SU-DHL-6 (cell line): ENCODE results near the gene FBXO44.

Source experiments
- H2AFZ ChIP-seq: fragments of 200-600 bp; sonication (generic); 2 replicates; pipeline ENCODE4 v1.6.1; 2014; ENCODE audit warnings: low read depth, mild to moderate bottlenecking, moderate library complexity, mixed read lengths, antibody characterized with exemption, low read length; ENCODE audit not compliant: severe bottlenecking
- H3F3A ChIP-seq: fragments of 200-600 bp; shearing (Covaris generic); 2 replicates; pipeline ENCODE4 v1.6.0; 2016; ENCODE audit warnings: antibody characterized with exemption, mild to moderate bottlenecking; ENCODE audit not compliant: insufficient read depth
- H3K27ac ChIP-seq: fragments of 200-600 bp; sonication (generic); 2 replicates; pipeline ENCODE4 v1.5.1; 2016; ENCODE audit warnings: low read depth, mild to moderate bottlenecking, low read length, moderate library complexity, mixed read lengths
- H3K27me3 ChIP-seq: fragments of 200-600 bp; sonication (generic), shearing (Covaris generic); 2 replicates; pipeline ENCODE4 v1.6.0; 2014; ENCODE audit warnings: mild to moderate bottlenecking, low read length
- H3K36me3 ChIP-seq: fragments of 200-600 bp; sonication (generic); 2 replicates; pipeline ENCODE4 v1.6.1; 2014; ENCODE audit warnings: mild to moderate bottlenecking, low read length, mixed read lengths
- H3K4me2 ChIP-seq: fragments of 300-600, 200-600 bp; shearing (Covaris generic), sonication (generic); 2 replicates; pipeline ENCODE4 v1.6.0; 2014; ENCODE audit warnings: low read length, low read depth, mild to moderate bottlenecking; ENCODE audit not compliant: poor library complexity, severe bottlenecking
- H3K4me3 ChIP-seq: fragments of 200-600 bp; sonication (generic); 2 replicates; pipeline ENCODE4 v1.5.1; 2014; ENCODE audit warnings: antibody characterized with exemption, low read length, mild to moderate bottlenecking, mixed read lengths; ENCODE audit not compliant: insufficient read depth, poor library complexity, severe bottlenecking
- H3K79me2 ChIP-seq: fragments of 200-600 bp; sonication (generic); 2 replicates; pipeline ENCODE4 v1.6.1; 2014; ENCODE audit warnings: mild to moderate bottlenecking, low read length, moderate library complexity; ENCODE audit not compliant: insufficient read depth
- H3K9ac ChIP-seq: fragments of 200-600 bp; sonication (generic); 2 replicates; pipeline ENCODE4 v1.7.0; 2014; ENCODE audit warnings: mild to moderate bottlenecking, low read length
- H3K9me2 ChIP-seq: fragments of 200-600 bp; sonication (generic); replicated peaks from 2 replicates; pipeline ENCODE4 v1.6.1; 2014; ENCODE audit warnings: low read length; ENCODE audit not compliant: insufficient read depth
- H3K9me3 ChIP-seq: fragments of 200-600 bp; sonication (generic); 2 replicates; pipeline ENCODE4 v1.6.1; 2014; ENCODE audit warnings: low read length, mixed read lengths; ENCODE audit not compliant: insufficient read depth
- H4K20me1 ChIP-seq: fragments of 200-600 bp; sonication (generic); 2 replicates; pipeline ENCODE4 v1.6.1; 2014; ENCODE audit warnings: low read depth, mild to moderate bottlenecking, antibody characterized with exemption, low read length, moderate library complexity, mixed read lengths
- EZH2phosphoT487 ChIP-seq: fragments of 200-600 bp; sonication (generic), shearing (Covaris generic); conservative IDR thresholded peaks from 2 replicates; pipeline ENCODE4 v1.6.1; 2018; ENCODE audit warnings: mild to moderate bottlenecking, antibody characterized with exemption, low read length, moderate library complexity, mixed read lengths
- TF ChIP-seq, protein P1 (sequence below): fragments of 200-600 bp; sonication (generic); IDR thresholded peaks from one replicate; pipeline ENCODE4 v1.5.1; 2017; ENCODE audit warnings: antibody characterized with exemption, mild to moderate bottlenecking, low read length, moderate library complexity; ENCODE audit not compliant: insufficient read depth, poor library complexity, severe bottlenecking

The FBXO44 gene

DNA sequence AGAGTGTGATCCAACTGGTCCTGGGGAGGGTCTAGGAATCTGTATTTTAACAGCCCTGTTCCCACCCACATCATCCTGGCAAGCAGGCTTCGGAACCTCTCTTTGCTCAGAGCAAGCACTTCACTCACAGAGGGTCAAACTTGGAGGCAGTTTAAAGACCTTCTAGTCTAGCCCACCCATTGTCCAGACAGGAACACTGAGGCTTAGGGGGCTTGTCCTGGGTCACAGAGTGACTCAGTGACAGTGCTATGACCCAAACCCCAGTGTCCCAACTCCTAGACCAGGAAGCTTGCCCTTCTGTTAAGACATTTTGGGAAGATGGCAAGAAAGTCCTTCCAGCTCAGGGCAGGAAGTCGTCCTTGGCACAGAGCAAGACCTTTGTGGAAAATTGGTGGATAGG, 36.9 kb upstream of the FBXO44 start:
- TF ChIP-seq EZH2phosphoT487, result no peak
- TF ChIP-seq, protein P1, sequence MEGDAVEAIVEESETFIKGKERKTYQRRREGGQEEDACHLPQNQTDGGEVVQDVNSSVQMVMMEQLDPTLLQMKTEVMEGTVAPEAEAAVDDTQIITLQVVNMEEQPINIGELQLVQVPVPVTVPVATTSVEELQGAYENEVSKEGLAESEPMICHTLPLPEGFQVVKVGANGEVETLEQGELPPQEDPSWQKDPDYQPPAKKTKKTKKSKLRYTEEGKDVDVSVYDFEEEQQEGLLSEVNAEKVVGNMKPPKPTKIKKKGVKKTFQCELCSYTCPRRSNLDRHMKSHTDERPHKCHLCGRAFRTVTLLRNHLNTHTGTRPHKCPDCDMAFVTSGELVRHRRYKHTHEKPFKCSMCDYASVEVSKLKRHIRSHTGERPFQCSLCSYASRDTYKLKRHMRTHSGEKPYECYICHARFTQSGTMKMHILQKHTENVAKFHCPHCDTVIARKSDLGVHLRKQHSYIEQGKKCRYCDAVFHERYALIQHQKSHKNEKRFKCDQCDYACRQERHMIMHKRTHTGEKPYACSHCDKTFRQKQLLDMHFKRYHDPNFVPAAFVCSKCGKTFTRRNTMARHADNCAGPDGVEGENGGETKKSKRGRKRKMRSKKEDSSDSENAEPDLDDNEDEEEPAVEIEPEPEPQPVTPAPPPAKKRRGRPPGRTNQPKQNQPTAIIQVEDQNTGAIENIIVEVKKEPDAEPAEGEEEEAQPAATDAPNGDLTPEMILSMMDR, result no peak
- H3K9ac ChIP-seq, result no peak overlapping the region
- no peak overlapping the region for H3K4me2 ChIP-seq
- H3K9me3 ChIP-seq, result no peaks in the 10 kb centered on the region; the same call in 1 of the 2 replicates
- no peaks in the 10 kb centered on the region for H4K20me1 ChIP-seq
- no peak overlapping the region for H3K4me3 ChIP-seq
- H3K9me2 ChIP-seq, result no peaks in the 10 kb centered on the region
- H3K27me3 ChIP-seq, result 0 out of 2 replicates have a peak, but pooled peaks cover 3% of the 10 kb centered on the region
- H3K27ac ChIP-seq, result no peak overlapping the region
- H3K79me2 ChIP-seq, result no peaks in the 10 kb centered on the region
- no peaks in the 10 kb centered on the region for H3K36me3 ChIP-seq
- no peaks in the 10 kb centered on the region for H3F3A ChIP-seq
- no peak overlapping the region for H2AFZ ChIP-seq

DNA sequence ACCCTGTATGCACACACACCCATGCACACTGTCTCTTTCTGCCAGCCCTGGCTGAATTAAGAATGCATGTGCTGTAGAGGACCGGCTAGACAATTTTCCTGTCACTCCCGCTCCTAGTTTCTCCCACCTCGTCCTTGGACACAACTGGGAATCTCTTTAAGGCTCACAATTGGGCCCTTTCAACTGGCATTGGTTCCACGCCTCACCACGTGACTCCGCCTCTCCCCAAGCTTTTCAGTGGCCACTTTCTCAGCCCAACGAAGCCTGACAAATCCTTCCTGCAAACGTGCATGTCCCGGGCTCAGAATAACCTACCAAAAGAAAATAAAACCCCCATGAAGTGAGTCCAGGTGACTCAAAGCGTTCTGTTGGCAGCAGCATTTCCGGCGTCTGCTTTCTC, 34.3 kb upstream of the FBXO44 start:
- H3K9me2 ChIP-seq, result no peaks in the 10 kb centered on the region
- H4K20me1 ChIP-seq, result no peaks in the 10 kb centered on the region
- no peaks in the 10 kb centered on the region for H3K9me3 ChIP-seq
- H2AFZ ChIP-seq, result no peak overlapping the region
- H3K27me3 ChIP-seq, result no peaks in the 10 kb centered on the region
- H3K4me3 ChIP-seq, result no peak overlapping the region
- no peak overlapping the region for H3K9ac ChIP-seq
- H3K79me2 ChIP-seq, result no peaks in the 10 kb centered on the region
- H3K36me3 ChIP-seq, result no peaks in the 10 kb centered on the region
- TF ChIP-seq, protein P1, result no peak
- no peak for TF ChIP-seq EZH2phosphoT487
- no peak overlapping the region for H3K4me2 ChIP-seq
- H3K27ac ChIP-seq, result no peak overlapping the region
- no peaks in the 10 kb centered on the region for H3F3A ChIP-seq

DNA sequence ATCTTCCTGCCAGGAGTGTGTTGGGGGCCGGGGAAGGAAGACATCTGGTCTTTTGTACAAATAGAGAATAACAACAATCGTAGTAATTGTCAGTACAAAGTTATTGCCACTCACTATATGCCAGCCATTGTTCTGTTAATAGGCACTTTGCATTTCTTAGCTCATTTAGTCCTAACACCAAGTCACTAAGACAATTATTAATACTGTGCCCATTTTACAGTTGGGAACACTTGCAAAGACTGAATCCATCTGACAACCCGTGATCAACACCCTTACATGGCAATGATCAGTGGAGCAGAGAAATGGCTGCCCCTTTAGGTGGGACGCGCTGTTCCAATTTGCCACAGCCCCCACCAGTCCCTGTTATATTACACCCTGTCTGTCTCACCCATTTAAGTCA, 33.8 kb upstream of the FBXO44 start:
- Histone ChIP-seq H3K27ac (no peak overlapping the region), H2AFZ (no peak overlapping the region), H3K9me2 (no peaks in the 10 kb centered on the region), H3K9me3 (no peaks in the 10 kb centered on the region), H4K20me1 (no peaks in the 10 kb centered on the region), H3K4me3 (no peak overlapping the region), H3K27me3 (no peaks in the 10 kb centered on the region), H3K36me3 (no peaks in the 10 kb centered on the region), H3F3A (no peaks in the 10 kb centered on the region), H3K9ac (no peak overlapping the region), H3K79me2 (no peaks in the 10 kb centered on the region), H3K4me2 (no peak overlapping the region)
- TF ChIP-seq, protein P1, result no peak
- no peak for TF ChIP-seq EZH2phosphoT487
